AG08395 (cell line): ENCODE data around the gene PRSS27.
"Not testable (repeated sequence)": the region's sequence is repeated elsewhere in the genome, so short reads cannot be mapped to it uniquely, and the experiment has no call there.

ENCODE experiments used
- DNase-seq: peaks from one replicate; pipeline ENCODE4 v3.0.0; 2012; ENCODE audit warnings: mixed read lengths, low spot score

PRSS27 gene

DNA sequence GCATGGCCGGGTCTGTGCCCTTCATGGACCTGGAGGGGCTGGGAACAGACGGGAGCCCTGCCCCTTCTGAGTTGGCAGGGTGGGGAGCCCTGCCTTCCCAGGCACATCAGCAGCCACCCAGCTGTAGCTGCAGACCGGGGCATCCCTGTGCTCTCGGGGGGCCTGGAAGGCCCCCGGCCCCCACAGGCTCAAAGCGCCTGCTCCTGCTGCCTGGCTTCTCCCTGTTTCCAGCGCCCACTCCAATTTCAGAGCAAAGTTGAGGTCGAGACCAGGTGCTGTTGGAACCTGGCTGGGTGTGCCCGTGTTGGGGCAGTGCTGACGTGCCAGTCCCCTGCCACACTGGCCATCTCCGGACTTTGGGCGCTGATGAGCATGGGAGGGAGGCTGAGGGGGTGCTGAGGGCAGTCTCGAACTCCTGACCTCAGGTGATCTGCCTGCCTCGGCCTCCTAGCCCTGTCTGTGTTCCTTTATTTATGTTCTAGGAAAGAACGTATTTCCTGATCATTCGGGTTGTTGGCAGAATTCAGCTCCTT is 4.9 kb upstream of the PRSS27 start:
- DNase-seq = no peak

DNA sequence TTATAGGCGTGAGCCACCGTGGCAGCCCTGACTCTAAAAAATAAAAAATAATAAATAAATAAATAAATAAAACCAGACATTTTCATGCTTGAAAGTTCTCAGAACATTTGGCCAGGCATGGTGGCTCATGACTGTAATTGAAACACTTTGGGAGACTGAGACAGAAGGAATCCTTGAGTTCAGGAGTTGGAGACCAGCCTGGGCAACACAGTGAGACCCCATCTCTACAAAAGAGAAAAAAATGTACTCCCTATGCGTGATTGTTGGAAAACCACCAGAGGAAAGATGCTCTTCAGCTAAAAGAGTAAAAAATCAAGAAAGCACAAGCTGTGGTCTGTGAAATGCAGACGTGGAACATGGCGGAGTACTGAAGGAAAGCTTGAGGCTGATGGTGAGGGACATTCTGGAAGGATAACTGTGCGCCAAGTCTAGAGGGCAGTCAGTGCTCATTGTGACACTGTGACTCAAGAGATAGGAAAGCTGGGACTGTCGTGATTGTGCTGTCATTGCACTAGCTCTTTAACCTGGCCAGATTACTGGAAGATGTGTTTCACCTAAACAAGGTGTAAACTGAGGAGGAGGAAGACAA is 4.2 kb upstream of the PRSS27 start:
- DNase-seq = no peak

GRCh38 chr16:2721634-2722173 is 1.7 kb upstream of the PRSS27 start:
- not testable (repeated sequence) for DNase-seq

DNA sequence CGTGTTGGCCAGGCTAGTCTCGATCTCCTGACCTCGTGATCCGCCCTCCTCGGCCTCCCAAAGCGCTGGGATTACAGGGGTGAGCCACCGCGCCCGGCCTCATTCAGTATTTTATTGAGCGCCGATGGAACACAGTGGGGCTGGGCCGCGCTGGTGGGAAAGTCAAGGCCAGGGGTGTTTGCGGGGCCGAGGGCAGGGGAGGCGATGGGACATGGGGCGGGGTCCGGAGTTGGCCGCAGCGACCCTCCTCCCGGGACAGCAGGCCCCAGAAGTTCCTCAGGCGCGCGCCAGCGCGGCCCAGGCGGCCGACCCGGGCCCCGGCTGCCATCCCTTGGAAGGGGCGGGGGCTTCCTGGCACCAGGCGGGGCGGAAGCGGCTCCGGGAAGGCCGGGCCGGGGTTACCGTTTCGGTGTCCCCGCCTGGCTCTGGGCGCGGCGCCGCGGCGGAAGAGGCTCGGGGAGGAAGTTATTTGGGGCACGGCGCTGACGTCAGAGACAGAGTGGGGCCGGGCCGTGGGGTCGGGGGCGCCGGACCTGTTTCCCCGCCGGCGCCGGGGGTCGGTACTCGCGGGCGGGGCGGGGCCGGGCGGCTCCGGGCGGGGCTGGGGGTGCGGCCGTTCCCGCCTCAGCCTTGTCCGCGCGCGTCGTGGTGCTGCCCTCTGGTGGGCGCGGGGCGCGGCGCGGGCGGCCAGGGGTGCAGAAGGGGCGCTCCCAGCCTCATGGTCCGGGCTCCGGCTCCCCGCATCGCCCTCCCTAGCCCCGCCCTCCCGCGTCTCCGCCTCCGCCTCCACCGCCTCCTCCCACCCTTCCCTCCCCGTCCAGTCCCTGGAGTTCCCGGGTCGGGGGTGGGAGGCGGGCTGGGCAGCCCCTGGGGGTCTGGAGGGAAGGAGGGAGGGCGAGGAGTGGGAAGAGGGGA is 952 bp upstream of the PRSS27 start:
- DNase-seq = peak; percentile 90

GRCh38 chr16:2719328-2720063 is 528 bp downstream of the PRSS27 start:
- no peak for DNase-seq

DNA sequence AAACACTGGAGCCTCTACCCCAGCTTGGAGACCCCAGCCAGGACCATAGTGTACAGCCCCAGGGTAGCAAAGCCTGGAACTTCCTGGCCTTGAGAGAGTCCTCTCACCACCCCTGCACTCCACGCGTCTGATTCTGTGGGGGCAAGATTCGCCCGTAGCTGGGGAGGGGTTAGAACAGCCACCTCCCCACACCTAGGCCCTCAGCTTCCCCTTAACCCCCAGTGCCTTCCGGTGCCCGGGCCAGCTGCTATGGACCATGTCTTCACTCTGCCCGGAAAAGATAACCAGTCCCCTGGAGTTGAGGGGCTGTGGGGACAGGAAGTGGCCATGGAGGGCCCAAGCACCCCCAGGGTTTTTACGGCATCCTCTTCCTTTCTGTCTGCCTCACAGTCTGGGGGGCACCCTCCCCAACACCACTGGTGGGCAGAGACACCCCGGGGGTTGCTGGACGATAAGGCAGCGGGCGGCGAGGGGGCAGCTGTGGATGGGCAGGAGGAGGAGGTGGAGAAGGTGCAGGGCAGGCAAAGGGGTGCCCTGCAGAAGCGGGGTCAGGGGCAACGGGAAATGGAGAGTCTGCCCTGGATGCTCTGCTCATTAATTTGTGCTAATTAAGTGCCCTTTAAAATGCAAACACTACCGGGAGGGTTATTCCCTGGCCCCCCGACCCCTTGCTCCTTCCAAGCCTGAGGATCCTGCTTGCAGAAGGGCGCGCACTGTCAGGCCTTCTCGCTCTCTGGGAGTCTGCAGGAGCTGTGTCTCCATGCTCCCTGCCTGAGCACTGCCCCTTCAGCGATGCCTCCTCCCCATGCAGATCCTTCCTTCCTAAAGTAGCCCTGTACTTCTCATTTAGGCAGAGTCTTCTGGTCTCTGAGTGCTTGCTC is 2.4 kb downstream of the PRSS27 start:
- no peak for DNase-seq

- DNase-seq = no peak
Observed at GRCh38 chr16:2716948-2717347, 3.1 kb downstream of the PRSS27 start.

DNA sequence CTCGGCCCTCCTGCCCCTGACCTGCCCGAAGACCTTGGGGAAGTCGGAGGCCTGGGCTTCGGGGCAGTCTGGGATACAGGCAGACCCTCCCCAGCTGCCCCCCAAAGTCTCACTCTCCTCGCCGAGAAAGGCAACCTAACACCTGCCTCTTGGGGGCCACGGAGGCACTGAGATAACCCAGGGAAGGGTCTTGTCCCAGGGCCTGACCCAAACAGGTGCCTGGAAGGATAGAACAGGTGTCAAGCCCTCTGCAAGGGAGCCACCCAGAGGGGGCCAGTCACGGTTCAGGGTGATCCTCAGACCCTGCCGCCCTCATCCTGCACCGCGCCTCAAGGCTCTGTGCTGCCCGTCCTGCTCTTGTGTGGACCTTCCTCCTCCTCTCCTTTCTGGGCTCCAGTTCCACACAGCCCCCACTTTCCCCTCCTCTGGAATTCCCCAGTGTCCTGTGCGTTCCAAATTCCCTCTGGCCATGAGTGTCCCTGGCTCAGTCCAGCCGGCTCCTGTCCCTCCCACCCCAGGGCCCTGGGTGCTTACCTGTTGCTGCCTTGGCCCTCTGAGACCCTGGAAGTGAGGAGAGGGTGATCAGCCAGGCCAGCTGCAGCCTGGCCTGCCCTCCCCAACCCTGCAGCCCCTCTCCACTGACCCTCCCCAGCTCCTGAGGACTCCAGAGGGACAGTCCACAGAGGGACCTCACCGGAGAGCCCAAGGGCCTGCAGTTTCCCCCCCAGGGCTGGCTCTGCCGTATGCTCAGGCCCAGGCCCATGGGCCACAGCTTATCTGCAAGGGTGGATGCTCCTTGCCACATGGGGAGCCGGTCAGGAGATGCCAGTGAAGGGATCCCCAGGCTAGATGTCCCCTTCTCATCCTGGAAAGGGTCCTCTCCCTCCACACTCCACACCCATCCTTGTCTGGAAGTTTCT is 3.8 kb downstream of the PRSS27 start:
- DNase-seq = no peak

GRCh38 chr16:2715519-2715918 is 4.5 kb downstream of the PRSS27 start:
- peak; percentile 62 for DNase-seq

DNA sequence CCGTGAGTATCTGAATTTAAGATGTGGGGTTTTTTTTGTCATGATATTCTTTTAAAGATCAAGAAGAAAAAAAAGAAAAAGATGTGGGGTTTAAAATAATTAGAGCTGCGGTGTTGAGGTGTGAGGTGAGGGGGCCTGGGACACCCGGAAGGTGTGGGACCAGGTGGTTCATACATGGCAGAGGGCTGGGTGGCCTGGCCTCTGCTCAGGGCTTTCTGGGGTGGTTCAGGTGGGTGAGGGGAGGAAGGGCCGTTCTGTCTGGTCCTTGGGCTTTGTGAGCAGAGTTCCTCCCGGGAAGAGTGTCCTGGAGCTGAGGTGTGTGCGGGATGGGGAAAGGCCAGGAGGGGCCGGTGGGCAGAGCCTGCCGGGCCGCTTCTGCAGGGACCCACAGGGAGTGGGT is 5.0 kb downstream of the PRSS27 start:
- no peak for DNase-seq

DNA sequence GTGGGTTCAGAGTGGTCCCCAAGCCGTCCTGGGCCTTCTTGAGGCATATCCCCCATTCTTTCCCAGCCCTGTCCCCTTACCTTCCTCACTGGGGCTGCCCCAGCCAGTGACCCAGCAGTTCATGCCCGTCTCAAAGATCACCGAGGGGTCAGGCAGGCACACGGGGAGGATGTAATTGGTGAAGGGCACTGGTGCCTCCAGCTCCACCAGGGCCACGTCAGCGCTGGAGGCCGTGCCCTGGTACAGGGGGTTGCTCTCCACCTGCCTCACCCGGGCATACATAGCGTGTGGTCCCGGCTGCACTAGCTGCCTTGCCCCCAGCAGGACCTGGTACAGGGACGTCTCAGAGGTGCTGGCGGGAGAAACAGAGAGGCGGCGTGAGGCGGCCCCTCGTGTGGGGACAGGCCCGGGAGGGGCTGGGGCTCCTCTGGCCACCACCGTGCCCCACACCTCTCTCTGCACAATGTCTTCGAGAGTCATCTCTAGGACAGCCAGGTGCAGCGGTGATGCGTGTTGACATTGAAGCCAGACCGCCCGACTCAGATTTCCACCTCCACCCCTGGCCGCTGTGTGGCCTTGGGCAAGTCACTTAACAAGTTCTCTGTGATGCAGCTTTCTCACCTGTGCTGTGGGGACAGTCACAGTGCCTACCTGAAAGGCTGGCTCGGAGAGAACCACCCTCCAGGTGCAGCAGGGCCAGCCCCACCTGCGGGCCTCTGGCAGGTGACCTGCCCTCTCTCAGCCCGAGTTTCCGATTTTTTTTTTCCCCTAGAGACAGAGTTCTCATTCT is 5.8 kb downstream of the PRSS27 start:
- DNase-seq = no peak

GRCh38 chr16:2713523-2713922 is 6.5 kb downstream of the PRSS27 start:
- DNase-seq = no peak

GRCh38 chr16:2712546-2712945 is 7.5 kb downstream of the PRSS27 start:
- no peak for DNase-seq

- no peak for DNase-seq
Observed at GRCh38 chr16:2712063-2712441, 8.0 kb downstream of the PRSS27 start.

- DNase-seq = no peak
Observed at GRCh38 chr16:2711370-2712062, 8.5 kb downstream of the PRSS27 start.

DNA sequence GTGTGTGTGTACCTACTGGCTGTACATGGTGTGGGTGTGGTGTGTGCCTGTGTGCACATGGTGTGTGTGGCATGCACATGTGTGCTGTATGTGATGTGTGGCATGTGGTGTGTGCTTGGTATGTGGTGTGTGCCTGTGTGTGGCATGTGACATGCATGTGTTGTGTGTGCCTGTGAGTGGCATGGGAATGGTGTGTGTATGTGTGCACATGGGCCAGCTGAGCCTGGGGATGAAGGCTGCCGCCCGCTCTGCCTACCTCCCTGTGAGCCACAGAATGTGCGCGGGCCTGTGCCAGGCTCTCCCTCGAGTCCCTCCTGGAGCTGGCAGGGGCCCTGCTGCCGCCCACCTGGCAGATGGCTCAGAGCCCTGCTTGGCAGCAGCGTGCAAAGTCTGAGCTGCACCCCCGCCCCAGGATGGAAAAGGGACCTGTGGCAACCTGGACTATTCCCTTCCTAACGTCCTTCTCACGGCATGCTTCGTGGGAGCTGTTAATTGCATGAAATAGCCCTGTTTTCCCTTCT is 9.3 kb downstream of the PRSS27 start:
- no peak for DNase-seq

- DNase-seq = no peak
Observed at GRCh38 chr16:2710021-2710710, 9.9 kb downstream of the PRSS27 start.

GRCh38 chr16:2709588-2709984 is 10.4 kb downstream of the PRSS27 start:
- DNase-seq = no peak
